Fibroblast of skin of right biceps (primary cell): ENCODE results near the gene MFRP.

ENCODE experiments used
- DNase-seq: peaks from one replicate; pipeline ENCODE4 v3.0.0-alpha.2; 2013

The MFRP gene

DNA sequence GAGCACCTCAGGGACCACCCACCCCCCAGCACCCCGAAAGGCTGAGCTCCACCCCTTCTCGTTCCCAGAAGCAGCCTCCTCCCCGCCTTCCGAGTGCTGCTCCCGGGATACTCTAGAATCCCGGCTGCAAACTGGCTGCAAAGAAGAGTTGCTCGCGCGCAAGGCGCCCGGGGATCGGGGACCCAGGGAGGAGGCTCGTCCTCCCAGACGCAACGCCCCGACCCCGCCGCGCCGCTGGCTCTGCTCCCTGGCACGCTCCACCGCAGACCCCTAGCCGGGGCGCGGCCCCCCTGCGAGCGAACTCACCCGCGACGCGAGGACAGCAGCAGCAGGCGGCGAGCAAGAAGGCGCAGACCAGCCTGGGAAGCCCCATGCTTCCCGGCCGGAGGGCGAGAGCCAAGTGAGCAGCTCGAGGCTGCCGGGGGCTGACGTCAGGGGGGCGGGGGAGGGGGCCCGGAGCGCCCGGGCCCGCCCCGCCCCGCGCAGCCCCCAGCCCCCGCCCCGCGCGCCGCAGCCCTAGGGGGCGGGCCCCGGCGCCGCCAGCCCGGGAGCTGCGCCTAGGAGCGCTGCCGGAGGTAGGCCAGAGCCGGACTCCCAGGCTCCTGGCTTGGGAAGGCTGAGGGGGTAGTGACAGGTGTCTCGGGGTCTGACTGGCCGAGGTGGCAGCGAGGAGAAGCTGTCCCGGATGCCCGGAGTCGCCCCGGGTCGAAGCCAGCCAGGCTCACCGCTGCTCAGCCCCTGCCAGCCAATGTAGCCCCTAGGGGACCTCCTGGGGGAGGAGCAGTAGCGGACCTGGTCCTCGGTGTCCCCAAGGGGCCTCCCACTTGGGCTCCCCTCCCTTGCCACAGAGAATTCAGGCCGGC is 29.5 kb downstream of the MFRP start, which contains the start of gene MCAM:
MCAM (minus strand) TSS at position 402 of the 863 bp plus-strand sequence; CDS start at position 373, 29 bp downstream.
- peak; percentile 68 for DNase-seq

DNA sequence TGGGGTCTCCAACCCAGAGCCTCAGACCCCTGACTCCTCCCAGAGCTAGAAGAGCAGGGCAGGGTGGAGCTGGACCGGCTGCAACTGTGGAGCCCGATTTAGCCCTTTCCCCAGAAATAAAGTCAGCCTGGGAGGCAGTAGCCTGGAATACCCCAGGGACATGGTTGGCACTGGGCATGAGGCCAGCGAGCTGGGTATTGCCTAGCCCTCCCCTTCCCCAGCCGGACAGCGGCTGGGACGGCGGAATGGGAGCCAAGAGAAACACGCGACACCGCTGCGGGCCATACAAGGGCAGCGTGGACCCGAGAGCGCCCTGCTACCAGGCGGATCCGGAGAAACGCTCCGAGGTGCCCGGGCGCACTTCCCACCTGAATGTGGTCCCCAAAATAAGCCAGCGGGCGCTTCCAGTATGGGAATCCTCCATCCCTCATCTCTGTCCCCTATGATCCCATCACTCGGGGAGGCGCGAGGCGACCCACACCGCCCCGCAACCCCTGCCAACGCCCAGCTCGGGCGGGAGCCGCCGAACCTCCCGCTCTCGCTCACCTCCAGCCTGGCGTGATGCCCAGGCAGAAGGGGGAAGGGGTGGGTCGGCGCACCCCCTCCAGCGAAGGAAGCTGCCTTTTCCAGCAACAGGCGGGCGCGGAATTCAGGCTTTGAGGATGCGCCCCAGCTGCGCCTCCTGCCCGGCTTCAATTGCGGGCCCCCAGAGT is 30.3 kb downstream of the MFRP start:
- DNase-seq: peak; percentile 49

DNA sequence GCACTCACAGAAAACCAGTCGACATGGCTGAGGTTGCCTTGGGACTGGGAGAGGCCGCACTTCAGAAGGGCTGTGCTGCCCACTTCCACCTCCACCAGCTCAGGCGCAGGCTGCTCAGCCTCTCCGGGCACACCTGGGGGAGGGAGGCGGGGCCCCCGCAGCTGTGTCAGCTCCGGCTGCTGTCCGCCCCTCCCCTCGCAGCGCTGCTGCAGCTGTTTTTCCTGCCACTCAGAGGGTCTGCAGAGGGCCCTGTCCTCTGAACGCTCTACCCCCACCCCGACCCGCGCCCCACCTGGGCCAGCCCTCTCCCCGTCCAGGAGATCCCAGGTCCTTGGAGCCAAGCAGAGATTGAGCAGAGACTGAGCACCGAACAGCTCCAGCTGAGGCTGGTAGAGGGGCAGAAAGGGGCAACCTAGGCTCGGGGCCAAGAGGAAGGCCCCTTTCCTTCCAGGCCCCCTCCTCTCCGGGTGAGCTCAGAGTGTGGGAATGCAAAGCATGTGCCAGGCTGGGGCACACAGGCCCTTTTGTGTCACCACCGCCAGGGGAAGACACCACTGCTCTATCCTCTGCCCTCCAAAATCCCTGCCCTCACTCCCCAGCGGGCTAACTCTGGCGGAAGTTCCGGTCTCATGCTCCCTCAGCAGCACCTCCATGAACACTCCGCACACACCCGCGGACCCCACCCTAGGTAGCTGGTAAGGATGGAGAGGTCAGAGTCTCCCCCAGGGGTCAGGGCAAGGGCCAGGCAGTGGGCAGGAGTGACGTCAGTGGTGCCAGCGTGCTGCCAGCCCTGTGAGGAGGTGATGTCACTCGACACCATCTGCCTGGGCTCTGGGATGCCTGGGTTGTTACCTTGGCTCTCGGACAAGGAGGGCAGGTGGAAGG is 31.1 kb downstream of the MFRP start:
- DNase-seq: peak; percentile 54

DNA sequence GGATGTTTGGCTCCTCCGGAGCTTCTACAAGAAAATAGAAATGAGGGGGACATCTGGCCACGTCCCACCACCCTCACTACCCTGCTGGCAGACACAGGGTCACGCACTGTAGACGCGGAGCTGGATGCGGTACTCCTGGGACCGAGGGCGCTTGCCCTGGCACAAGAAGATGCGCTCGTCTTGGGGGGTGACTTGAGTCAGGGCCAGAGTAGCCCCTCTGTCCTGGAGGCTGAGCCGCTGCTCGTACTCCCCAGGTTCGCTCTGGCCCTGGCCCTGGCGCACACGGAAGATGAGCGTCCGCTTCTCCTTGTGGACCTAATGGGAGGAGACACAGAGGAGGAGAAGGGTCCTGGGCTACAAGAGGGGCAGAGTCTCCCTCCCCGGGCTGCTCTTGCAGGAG is 31.8 kb downstream of the MFRP start:
- DNase-seq: no peak

DNA sequence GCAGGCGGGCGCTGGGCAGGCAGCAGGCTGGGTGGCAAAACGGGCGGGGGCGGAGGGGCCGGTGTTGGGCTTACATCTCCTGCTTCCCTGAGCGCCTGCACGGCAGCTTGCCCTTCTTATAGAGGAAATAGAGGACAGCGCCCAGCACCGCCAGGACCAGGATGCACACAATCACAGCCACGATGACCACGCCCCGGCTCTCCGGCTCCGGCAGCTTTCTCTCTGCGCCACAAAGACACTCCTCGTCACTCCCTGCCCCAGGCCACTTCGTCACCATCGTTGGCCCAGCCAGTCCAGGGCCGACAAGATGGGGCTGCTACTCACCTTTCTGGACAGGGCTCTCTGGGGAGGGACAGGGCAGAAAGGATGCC is 35.8 kb downstream of the MFRP start:
- DNase-seq: no peak

DNA sequence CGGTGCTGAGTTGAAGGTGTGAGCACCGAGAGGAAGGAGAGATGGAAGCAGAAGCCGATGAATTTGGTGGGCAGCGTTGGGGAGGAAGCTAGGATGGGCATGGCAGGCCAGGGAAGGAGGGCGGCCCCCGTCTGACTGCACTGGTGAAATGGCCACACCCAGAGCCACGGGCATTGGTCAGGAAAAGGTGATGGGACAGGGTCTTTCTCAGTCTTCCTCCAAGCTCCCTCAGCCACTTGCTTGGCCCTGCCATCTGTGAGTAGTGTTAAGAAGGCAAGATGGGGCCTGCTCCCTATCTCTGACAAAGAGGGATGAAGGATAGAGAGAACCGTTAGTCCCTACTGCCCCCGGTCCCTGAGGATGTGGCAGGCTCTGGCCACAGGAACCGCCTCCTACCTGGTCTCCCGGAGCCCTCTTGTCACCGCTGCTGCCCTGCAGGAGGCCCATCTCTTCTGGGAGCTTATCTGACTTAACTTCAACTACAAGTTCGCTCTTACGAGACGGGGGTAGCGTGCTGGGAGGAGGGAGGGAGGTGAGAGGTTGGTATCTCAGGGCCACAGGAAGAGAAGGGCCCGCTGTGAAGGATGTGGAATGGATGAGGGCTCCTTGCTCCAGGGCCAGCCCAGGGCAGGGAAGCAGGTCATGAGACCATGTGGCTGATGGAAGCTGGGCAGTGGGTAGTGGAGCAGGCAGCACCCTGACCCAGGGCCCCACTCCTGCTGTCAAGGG is 36.4 kb downstream of the MFRP start:
- no peak for DNase-seq

DNA sequence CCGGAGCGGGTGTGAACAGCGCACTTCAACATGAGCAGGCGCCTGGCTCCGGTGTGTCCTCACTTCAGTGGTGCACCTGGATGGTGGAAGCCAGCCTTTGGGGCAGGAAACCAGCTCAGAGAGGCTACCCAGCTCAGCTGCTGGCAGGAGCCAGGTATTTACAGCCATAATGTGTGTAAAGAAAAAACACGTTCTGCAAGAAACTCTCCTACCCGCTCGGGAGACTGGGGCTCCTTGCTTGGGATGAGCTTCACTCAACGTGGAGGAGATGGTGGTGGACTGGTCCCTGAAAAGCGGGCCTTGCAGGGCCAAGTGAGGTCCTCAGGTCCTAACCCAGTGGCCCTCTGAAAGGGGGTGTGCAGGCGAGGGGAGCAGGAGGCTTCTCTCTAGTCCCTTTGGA is 37.1 kb downstream of the MFRP start:
- no peak for DNase-seq

DNA sequence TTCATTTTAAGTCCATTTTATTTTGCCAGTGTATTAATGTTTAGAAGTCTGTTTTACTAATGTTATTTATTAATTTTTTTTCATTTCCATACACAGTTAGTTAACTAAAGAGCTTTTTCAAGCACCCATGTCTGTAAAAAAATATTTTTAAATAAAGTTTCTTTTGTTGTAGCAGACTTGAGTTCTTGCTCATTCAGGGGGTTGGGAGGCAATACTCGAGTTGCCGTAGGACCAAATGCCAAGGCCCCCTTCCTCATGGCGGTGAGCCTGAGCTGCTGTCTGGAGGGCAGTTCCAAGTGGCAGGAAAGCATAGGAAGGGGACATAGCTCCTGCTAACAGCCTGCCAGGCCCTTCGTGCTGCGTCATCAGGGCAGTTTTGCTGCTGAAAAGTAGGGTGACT is 38.5 kb downstream of the MFRP start:
- DNase-seq: no peak

DNA sequence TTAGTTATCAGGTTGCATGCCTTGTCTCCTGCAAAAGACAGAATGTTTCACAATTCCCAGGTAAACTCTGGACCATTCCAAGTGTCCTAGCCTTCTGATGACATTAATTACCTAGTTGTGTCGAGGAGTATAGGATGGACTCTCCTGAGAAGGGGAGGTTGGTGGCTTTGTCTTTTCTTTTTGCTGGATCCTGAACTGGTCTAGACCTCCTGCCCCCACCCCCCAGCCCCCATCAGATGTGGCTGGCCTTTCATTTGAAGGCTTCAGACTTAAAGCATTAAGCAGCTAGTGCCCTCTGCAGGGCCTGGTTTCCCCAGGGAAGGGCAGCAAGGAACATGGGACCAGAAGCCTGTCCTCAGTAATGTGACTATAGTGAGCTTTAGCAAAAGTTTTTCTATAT is 39.3 kb downstream of the MFRP start:
- DNase-seq: no peak

DNA sequence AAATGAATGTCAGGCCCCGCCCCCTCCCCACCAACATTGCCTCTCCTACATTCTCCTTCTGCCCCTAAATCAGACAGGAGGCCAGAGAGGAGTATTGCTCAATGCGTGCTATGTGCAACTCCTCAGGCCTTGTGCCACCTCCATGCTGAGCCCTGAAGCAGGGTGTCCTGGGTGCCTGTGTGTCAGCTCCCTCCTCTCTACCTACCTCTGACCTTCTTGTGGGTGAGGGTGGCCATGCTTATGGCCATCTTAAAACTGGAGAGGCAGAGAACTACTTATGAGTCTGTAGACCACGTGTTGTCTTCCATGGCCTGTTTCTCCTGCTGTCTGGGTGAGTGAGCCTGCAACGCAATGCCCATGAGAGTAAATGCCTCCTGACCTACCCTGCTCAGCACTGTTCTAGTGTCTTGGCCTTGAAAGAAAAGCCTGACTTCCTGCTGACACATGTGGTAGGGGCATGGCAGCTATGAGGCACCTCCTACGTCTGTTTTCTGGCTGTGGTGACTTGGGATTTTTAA is 40.1 kb downstream of the MFRP start:
- peak; percentile 50 for DNase-seq

DNA sequence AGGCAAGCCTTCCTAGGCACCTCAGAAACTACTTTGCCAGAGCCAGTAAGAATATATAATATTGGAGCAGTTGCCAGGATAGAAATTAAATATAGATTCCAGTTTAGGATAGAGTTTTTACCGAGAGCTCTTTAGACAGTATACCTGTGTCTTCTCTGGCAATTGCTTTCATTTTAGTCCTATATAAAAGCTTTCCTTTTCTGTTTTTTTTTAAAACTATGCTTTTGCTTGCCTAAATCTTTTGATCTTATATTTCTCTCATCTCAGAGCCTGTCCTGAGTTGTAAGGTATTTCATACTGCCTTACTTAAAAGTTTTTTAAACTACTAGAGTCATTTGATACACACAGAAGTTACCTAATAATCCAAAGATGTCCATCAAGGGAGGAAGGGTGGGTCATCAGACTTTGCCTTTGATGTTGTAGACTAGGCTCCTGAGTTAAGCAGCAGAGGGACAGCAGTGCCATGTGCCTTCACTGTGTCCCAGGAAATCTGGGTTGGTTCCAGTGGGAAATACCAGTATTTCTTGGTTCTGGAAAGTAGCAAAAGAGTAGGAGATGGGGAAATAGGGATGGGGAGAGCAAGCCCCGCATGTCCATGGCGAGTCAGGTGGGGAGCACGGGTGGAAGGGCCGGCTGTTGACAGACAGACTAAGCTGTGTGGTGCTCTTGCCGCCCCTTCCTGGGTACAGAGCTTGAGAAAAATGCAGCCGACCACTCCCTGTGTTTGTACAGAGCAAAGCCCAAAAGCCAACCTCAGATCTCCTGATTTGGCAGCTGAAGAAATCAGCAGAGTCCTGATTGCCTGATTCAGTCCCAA is 40.7 kb downstream of the MFRP start:
- no peak for DNase-seq

DNA sequence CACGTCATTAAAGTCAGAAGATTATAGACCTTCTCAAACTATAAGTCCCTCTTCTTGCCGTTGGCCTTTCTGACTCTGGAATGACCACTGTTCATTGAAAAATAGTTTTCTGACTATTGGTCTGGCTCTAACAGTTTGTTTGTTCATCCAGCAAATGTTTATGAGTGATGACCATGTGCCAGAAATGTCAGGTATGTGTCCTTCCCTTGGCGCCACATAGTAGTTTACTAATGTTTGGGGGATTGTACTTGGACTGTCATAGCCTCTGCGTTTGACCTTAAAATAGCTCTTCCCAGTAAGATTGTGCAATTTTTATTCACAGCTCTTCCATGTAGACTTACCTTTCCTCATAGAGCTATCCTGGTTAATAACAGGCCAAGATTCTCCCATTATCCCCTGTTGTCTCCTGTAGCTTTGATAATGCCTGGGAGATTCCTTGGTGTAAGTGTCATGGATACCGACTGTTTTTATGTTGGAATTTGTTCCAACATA is 43.2 kb downstream of the MFRP start:
- DNase-seq: no peak

DNA sequence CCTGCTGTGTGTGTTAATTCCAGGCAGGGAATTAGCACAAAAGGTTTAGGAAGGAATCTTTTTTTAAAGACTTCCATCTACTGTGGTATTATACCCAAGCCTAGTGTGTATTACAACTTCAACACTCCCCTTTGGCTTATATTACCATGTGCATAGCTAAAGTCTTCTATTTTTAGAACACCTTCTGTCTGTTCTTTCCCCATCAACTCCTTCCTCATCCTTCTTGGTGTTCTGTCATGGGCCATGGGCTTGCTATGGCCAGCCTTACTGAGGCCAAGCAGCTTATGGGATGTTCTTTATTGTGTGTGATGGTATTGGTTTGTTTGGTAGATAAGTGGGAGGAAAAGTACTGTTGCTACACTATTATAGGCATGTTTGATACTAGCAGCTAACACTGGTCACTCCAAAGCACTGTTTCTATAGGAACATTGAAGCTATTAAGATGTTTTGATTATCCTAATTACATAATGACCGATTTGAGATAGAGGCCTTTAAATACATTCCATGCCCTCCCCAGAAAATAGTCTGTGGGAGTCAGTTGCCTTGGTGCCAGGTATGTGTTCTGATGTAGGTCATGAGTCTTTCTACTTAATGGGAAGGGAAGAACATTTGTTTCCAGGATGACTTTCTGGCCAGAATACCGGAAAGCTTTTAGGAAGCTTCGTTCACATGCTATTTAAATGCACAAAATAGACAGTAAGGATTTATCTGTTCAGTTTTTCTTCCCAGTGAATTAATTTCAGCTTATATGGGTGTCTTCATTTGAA is 46.1 kb downstream of the MFRP start:
- DNase-seq: no peak

DNA sequence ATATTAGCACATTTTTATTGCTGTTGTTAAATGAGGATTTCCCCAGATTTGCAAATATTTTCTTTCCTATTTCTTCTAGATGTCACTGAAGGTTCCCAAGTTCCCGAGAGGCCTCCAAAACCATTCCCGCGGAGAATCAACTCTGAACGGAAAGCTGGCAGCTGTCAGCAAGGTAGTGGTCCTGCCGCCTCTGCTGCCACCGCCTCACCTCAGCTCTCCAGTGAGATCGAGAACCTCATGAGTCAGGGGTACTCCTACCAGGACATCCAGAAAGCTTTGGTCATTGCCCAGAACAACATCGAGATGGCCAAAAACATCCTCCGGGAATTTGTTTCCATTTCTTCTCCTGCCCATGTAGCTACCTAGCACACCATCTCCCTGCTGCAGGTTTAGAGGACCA is 47.1 kb downstream of the MFRP start:
- DNase-seq: no peak

DNA sequence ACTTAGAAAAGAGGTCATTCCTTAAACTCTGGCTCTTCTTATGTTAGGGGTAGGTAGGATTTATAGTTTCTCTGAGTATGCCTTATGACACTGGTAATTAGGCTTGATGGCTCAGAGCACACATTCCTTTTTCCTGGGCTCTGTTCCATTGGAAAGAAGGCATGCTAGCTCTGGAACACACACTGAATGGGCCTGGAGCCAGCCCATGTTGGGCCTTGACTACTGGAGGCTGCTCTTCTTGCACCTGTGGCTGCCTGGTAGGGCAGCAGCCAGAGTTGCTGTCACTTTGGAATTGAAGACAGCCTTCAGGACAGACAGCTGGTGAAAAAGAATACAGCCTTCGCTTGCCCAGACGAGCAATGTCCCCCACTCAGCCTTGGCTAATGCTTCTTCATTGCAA is 47.8 kb downstream of the MFRP start:
- no peak for DNase-seq

DNA sequence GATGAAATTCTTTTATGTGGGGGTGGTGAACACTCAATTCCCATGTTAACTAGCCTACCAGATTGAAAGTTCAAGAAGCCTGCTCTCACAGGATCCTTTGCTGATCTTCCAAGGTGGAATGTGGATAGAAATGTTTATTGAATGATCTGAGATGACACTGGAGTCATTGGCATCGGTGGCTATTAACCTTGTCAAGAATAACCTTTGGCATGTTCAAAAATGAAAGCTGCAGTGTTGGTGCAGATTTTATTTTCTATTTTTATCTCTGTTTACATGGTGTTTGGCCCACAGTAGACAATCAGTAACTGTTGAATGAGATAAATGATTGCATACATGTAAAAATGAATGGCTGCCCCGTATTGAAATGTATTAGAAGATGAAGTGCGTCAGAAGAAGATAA is 48.6 kb downstream of the MFRP start:
- no peak for DNase-seq

DNA sequence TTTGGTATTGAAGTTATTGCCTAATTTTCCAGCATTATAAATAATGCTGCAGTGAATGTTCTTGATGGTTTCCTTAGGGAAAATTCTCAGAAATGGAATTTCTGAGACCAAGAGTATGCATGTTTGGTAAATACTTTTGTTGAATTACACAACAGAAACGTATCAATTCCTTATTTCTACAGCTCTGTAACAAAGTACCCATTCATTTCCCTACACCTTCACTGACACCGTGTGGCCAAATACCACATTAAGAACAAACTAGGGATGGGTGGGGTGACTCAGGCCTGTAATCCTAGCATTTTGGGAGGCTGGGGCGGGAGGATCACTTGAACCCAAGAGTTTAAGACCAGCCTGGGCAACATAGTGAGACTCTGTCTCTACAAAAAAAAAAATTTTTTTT is 51.3 kb downstream of the MFRP start:
- peak; percentile 30 for DNase-seq

DNA sequence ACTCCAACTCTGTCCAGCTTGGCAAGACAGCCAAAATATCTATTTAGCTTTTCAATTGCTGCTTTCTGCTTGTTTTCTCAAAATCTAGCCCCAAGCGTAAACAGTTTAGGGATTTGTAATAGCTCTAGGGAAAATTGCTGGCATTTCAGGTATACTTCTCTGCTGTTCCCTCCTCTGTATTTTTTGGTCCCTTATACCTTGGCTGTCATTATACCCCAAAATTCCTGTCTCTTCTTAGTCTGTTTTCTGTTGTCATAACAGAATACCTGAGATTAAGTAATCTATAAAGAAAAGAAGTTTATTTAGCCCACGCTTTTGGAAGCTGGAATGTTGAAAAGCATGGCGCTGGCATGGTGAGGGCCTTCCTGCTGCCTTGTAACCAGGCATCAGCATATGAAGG is 53.0 kb downstream of the MFRP start:
- no peak for DNase-seq

DNA sequence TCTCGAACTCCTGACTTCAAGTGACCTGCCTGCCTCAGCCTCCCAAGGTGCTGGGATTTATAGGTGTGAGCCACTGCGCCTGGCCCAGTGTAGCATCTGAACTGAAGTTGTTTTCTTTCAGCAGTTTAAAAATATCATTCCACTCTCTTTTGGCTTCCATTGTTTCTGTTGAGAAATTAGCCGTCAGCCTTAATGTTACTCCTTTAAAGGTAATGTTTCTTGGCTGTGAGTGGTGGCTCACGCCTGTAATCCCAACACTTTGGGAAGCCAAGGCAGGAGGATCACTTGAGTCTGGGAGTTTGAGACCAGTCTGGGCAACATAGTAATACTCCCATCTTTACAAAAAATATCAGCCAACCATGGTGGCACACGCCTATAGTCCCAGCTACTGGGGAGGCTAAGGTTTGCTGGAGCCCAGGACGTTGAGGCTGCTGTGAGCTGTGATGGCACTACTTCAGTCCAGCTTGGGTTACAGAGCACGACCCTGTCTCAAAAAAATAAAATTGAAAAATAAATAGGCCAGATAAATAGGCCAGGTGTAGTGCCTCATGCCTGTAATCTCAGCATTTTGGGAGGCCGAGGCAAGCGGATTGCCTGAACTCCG is 55.5 kb downstream of the MFRP start:
- no peak for DNase-seq
